Kidney (tissue), 14 donors: ENCODE results near the gene DNM3. TPM values are rescaled to one million over a fixed set of nuclear protein-coding genes. Genes with fewer than 3 reads are reported as not detected.

Experiments
- DNase-seq, 5 donors: peaks; one replicate each; pipeline ENCODE4 v3.0.0-alpha.2; 2013 to 2020
- FAIRE-seq: peaks from 2 replicates; lab custom pipeline; 2012; peaks lifted over from hg19 to GRCh38; lab: Jason Lieb, UNC
- H3K27ac ChIP-seq, 2 donors: one replicate each; pipeline ENCODE4 v1.7.0; 2013; ENCODE audit warnings: low read depth in 2 of 2, low read length in 2 of 2, inconsistent platforms in 1 of 2
- H3K27me3 ChIP-seq: one replicate; pipeline ENCODE4 v1.7.1; 2013; ENCODE audit warnings: low read length, inconsistent platforms; ENCODE audit not compliant: control insufficient read depth, insufficient read depth
- H3K36me3 ChIP-seq, 3 donors: one replicate each; pipeline versions ENCODE4 v1.7.0 to v1.7.1; 2013; ENCODE audit warnings: low read length in 3 of 3, control low read depth in 1 of 3, inconsistent platforms in 1 of 3; ENCODE audit not compliant: insufficient read depth in 3 of 3, control insufficient read depth in 2 of 3
- H3K4me1 ChIP-seq, 3 donors: one replicate each; pipeline versions ENCODE4 v1.7.0 to v1.7.1; 2013; ENCODE audit warnings: low read length in 3 of 3, inconsistent platforms in 1 of 3, low read depth in 1 of 3; ENCODE audit not compliant: control insufficient read depth in 2 of 3, insufficient read depth in 2 of 3
- H3K4me3 ChIP-seq, 3 donors: one replicate each; pipeline versions ENCODE4 v1.7.0 to v1.8.1; 2013; ENCODE audit warnings: low read length in 3 of 3, control low read depth in 1 of 3, inconsistent platforms in 1 of 3
- H3K9ac ChIP-seq, 3 donors: one replicate each; pipeline versions ENCODE4 v1.7.0 to v1.7.1; 2013; ENCODE audit warnings: low read length in 3 of 3, control low read depth in 1 of 3, inconsistent platforms in 1 of 3
- H3K9me3 ChIP-seq, 3 donors: one replicate each; pipeline versions ENCODE4 v1.7.0 to v1.7.1; 2013; ENCODE audit warnings: low read length in 3 of 3, control low read depth in 1 of 3, inconsistent platforms in 1 of 3; ENCODE audit not compliant: control insufficient read depth in 2 of 3, insufficient read depth in 1 of 3
- intact Hi-C: fragments of 100-400 bp; cut with DNase I; formaldehyde crosslinking; loops from one replicate; pipeline ENCODE4 v1.11.1; 2022
- polyA plus RNA-seq: library from polyadenylated mRNA; stranded (reverse); fragments of 350-450 nt; fragmentation: Illumina TruSeq; extraction: RNeasy Lipid Tissue Mini Kit (QIAGEN cat#74804); gene quantifications from one replicate; pipeline ENCODE4 v1.2.3, GENCODE V29; 2014; ENCODE audit warnings: low read depth, low replicate concordance; ENCODE audit not compliant: insufficient read depth
- total RNA-seq: library from RNA; stranded (reverse); fragmentation: NEBNext Ultra II Directional; extraction: Animal tissue kit (Norgen Biotek cat#: 25700); gene quantifications from one replicate; pipeline ENCODE4 v1.2.1, GENCODE V29; 2021
- TF ChIP-seq, protein P1 (sequence below): IDR thresholded peaks from 3 replicates; pipeline ENCODE4 v1.5.1; 2012; ENCODE audit warnings: mild to moderate bottlenecking, moderate library complexity, borderline replicate concordance; ENCODE audit not compliant: insufficient read depth; ENCODE audit errors: extremely low read depth
- donor health status: control.
- donor health status: control.
- donor health status: control.
- donor health status: control.
- donor health status: control.
- donor health status: DM: yes; HTN: yes; CAD: no.
- donor health status: Normal renal cell carcinoma (clear cell type).

The DNM3 gene
- total and polyA plus RNA-seq, 2 donors from 2014 or later, result 5.9 to 19.1 TPM

DNA sequence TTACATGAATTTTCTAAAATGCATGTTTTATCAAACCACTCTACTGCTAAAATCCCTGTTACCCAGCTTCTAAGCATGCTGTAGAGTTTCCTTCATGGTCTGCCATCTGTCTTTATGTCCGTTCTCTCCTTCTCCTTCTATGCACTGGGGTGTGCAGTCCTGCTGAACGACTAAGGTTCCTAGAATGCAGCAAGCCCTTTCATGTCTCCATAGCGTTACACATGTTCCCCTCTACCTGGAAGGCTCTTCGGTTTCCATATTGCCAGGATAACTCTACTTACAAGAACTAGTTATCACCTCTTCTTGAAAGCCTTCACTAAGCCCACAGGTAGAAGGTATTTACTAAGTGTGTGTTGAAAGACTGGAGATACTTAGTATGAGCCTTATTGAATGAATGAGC lies 22.2 kb downstream of the DNM3 start:
- intact Hi-C loops, result no loop called here
- Histone ChIP-seq H3K36me3 (no peaks in the 10 kb centered on the region), H3K27me3 (no peaks in the 10 kb centered on the region), H3K9me3 (no peaks in the 10 kb centered on the region), H3K4me1 (peaks cover 0 to 6% (median 2%) of the 10 kb centered on the region in 3 donors), H3K4me3 (no peak overlapping the region), H3K9ac (no peak overlapping the region), H3K27ac (no peak overlapping the region)
- TF ChIP-seq, protein P1, sequence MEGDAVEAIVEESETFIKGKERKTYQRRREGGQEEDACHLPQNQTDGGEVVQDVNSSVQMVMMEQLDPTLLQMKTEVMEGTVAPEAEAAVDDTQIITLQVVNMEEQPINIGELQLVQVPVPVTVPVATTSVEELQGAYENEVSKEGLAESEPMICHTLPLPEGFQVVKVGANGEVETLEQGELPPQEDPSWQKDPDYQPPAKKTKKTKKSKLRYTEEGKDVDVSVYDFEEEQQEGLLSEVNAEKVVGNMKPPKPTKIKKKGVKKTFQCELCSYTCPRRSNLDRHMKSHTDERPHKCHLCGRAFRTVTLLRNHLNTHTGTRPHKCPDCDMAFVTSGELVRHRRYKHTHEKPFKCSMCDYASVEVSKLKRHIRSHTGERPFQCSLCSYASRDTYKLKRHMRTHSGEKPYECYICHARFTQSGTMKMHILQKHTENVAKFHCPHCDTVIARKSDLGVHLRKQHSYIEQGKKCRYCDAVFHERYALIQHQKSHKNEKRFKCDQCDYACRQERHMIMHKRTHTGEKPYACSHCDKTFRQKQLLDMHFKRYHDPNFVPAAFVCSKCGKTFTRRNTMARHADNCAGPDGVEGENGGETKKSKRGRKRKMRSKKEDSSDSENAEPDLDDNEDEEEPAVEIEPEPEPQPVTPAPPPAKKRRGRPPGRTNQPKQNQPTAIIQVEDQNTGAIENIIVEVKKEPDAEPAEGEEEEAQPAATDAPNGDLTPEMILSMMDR, result no peak
- FAIRE-seq (no peak), DNase-seq (no peak)

- H3K36me3 ChIP-seq, result no peaks in the 10 kb centered on the region
- FAIRE-seq (no peak), DNase-seq (no peak)
- no peak overlapping the region for H3K27ac ChIP-seq
- H3K9ac ChIP-seq, result no peak overlapping the region
- H3K4me3 ChIP-seq, result no peak overlapping the region
- H3K9me3 ChIP-seq, result no peaks in the 10 kb centered on the region
- H3K4me1 ChIP-seq, result peaks cover 0 to 9% (median 2%) of the 10 kb centered on the region in 3 donors
- intact Hi-C loops, result no loop called here
- TF ChIP-seq, protein P1, result no peak
- no peaks in the 10 kb centered on the region for H3K27me3 ChIP-seq
Observed at GRCh38 chr1:171864308-171864707, 23.0 kb downstream of the DNM3 start.

DNA sequence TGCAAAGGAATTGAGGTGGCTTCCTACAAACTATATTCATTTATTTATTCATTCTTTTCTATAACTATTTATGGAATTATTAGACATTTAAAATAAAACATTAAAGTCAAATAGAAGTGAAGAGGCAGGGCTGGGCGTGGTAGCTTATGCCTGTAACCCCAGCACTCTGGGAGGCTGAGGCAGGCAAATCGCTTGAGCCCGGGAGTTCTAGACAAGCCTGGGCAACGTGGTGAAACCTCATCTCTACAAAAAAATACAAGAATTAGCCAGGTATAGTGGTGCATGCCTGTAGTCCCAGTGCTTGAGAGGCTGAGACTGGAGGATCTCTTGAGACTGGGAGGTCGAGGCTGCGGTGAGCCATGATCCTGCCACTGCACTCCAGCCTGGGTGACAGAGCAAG lies 23.8 kb downstream of the DNM3 start:
- intact Hi-C loops, result no loop called here
- peaks cover 0 to 11% (median 2%) of the 10 kb centered on the region in 3 donors for H3K4me1 ChIP-seq
- TF ChIP-seq, protein P1, result no peak
- H3K36me3 ChIP-seq, result no peaks in the 10 kb centered on the region
- H3K9me3 ChIP-seq, result no peaks in the 10 kb centered on the region
- no peaks in the 10 kb centered on the region for H3K27me3 ChIP-seq
- FAIRE-seq, result no peak
- no peak overlapping the region for H3K4me3 ChIP-seq
- H3K27ac ChIP-seq, result no peak overlapping the region
- H3K9ac ChIP-seq, result no peak overlapping the region
- no peak for DNase-seq

DNA sequence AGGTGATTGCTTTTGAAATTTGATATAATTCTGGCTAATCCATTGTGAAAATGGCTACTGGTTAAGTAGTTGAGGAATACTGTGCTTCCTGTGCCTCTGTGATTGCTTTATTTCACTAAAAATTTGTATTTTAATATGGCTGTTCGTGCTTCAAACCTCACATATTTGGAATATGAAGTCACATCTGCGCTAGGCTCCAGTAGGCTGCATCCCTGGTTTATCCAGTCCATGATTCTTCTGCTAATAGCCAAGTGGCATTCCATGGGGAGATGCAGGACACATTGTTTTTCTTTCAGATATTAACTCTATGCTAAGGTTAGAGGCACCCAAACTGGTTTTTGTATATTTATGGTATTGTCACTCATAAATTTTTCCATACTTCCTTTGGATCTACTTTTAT lies 25.9 kb downstream of the DNM3 start:
- no peaks in the 10 kb centered on the region for H3K36me3 ChIP-seq
- no peaks in the 10 kb centered on the region for H3K9me3 ChIP-seq
- no peaks in the 10 kb centered on the region for H3K27me3 ChIP-seq
- intact Hi-C loops, result no loop called here
- H3K27ac ChIP-seq, result no peak overlapping the region
- DNase-seq (no peak), FAIRE-seq (no peak)
- no peak overlapping the region for H3K4me3 ChIP-seq
- TF ChIP-seq, protein P1, result no peak
- H3K4me1 ChIP-seq, result peaks cover 0 to 11% (median 2%) of the 10 kb centered on the region in 3 donors
- no peak overlapping the region for H3K9ac ChIP-seq
